Neuronal stem cell (in vitro differentiated cells): ENCODE measurements around the gene ARHGAP35.
"Not testable (repeated sequence)": the region's sequence is repeated elsewhere in the genome, so short reads cannot be mapped to it uniquely, and the experiment has no call there.

Experiments
- DNase-seq: peaks from one replicate; pipeline ENCODE4 v3.0.0-alpha.2; 2013; ENCODE audit warnings: low spot score
- H2AFZ ChIP-seq: one replicate; pipeline ENCODE4 v1.6.1; 2013; ENCODE audit warnings: mild to moderate bottlenecking, low read length, inconsistent platforms
- H2AK5ac ChIP-seq: 2 replicates; pipeline ENCODE4 v1.6.1; 2013; ENCODE audit warnings: low read depth, mild to moderate bottlenecking, inconsistent platforms, low read length, moderate library complexity, mixed read lengths
- H2BK120ac ChIP-seq: 2 replicates; pipeline ENCODE4 v1.6.1; 2013; ENCODE audit warnings: low read depth, mild to moderate bottlenecking, inconsistent platforms, low read length, moderate library complexity, mixed read lengths
- H2BK12ac ChIP-seq: one replicate; pipeline ENCODE4 v1.6.1; 2013; ENCODE audit warnings: low read length, inconsistent platforms
- H2BK15ac ChIP-seq: 2 replicates; pipeline ENCODE4 v1.6.1; 2013; ENCODE audit warnings: mild to moderate bottlenecking, low read length, inconsistent platforms, mixed read lengths
- H2BK5ac ChIP-seq: one replicate; pipeline ENCODE4 v1.6.1; 2013; ENCODE audit warnings: inconsistent platforms, mild to moderate bottlenecking, low read length, moderate library complexity
- H3K14ac ChIP-seq: one replicate; pipeline ENCODE4 v1.6.1; 2013; ENCODE audit warnings: low read length, inconsistent platforms
- H3K18ac ChIP-seq: 2 replicates; pipeline ENCODE4 v1.6.1; 2013; ENCODE audit warnings: low read length, inconsistent platforms
- H3K23ac ChIP-seq: 2 replicates; pipeline ENCODE4 v1.6.1; 2013; ENCODE audit warnings: low read depth, mild to moderate bottlenecking, mixed read lengths, low read length, inconsistent platforms; ENCODE audit not compliant: poor library complexity
- H3K27ac ChIP-seq: replicated peaks from 3 replicates; pipeline ENCODE4 v1.5.1; 2013; ENCODE audit warnings: low read length, inconsistent platforms
- H3K27me3 ChIP-seq, 3 experiments: 2 replicates each; pipeline ENCODE4 v1.6.1; 2013; ENCODE audit warnings: low read length in 3 of 3, mild to moderate bottlenecking in 2 of 3, inconsistent platforms in 1 of 3, low read depth in 1 of 3, mixed read lengths in 1 of 3, moderate library complexity in 1 of 3; ENCODE audit not compliant: control insufficient read depth in 3 of 3, insufficient read depth in 3 of 3
- H3K36me3 ChIP-seq, 2 donors: replicated peaks in 1 of 2; 2 replicates each; pipeline ENCODE4 v1.6.1; 2013; ENCODE audit warnings: low read length in 2 of 2; ENCODE audit not compliant: control insufficient read depth in 2 of 2, insufficient read depth in 2 of 2
- H3K4ac ChIP-seq: 2 replicates; pipeline ENCODE4 v1.6.1; 2013; ENCODE audit warnings: inconsistent platforms, mild to moderate bottlenecking, low read length, moderate library complexity
- H3K4me1 ChIP-seq, 2 donors: 1 replicate in 1 of 2; 2 replicates in 1 of 2; pipeline ENCODE4 v1.6.1; 2013; ENCODE audit warnings: low read length in 2 of 2, low read depth in 1 of 2; ENCODE audit not compliant: control insufficient read depth in 2 of 2, insufficient read depth in 1 of 2
- H3K4me2 ChIP-seq: one replicate; pipeline ENCODE4 v1.6.1; 2013; ENCODE audit warnings: mild to moderate bottlenecking, low read length, inconsistent platforms; ENCODE audit not compliant: insufficient read depth, poor library complexity, severe bottlenecking
- H3K4me3 ChIP-seq, 2 donors: 2 replicates each; pipeline ENCODE4 v1.5.1; 2013; ENCODE audit warnings: low read length in 2 of 2, mild to moderate bottlenecking in 2 of 2, inconsistent platforms in 1 of 2, moderate library complexity in 1 of 2
- H3K79me1 ChIP-seq: one replicate; pipeline ENCODE4 v1.6.1; 2013; ENCODE audit warnings: low read depth, mild to moderate bottlenecking, inconsistent platforms, low read length, moderate library complexity
- H3K9ac ChIP-seq: one replicate; pipeline ENCODE4 v1.6.1; 2013; ENCODE audit warnings: mild to moderate bottlenecking, low read depth, low read length, inconsistent platforms; ENCODE audit not compliant: poor library complexity
- H3K9me3 ChIP-seq, 2 donors: replicated peaks in 1 of 2; 2 replicates each; pipeline versions ENCODE3 to v1.6.1; 2013; ENCODE audit warnings: low read length in 2 of 2, mild to moderate bottlenecking in 2 of 2, inconsistent platforms in 1 of 2, low read depth in 1 of 2, mixed read lengths in 1 of 2, moderate library complexity in 1 of 2; ENCODE audit not compliant: control insufficient read depth in 2 of 2, insufficient read depth in 1 of 2
- H4K8ac ChIP-seq: one replicate; pipeline ENCODE4 v1.6.1; 2013; ENCODE audit warnings: low read depth, mild to moderate bottlenecking, inconsistent platforms, low read length, moderate library complexity
- H4K91ac ChIP-seq: one replicate; pipeline ENCODE4 v1.6.1; 2013; ENCODE audit warnings: low read length, low read depth, mild to moderate bottlenecking, inconsistent platforms; ENCODE audit not compliant: poor library complexity
- WGBS, 2 donors: extraction: QIAGEN DNeasy Blood & Tissue Kit; methylation state at CpG; one replicate each; pipeline ENCODE4 v1.1.7; 2013; ENCODE audit warnings: missing lambda C conversion rate in 2 of 2, mixed read lengths in 1 of 2; ENCODE audit not compliant: insufficient read length in 2 of 2, insufficient replicate concordance in 1 of 2; ENCODE audit errors: extremely low coverage in 2 of 2; 5-methylcytosine and 5-hydroxymethylcytosine counted together

The ARHGAP35 gene

GRCh38 chr19:46882034-46882433 is 21.2 kb downstream of the ARHGAP35 start:
- Histone ChIP-seq H3K18ac (no peak overlapping the region), H3K4me1 (peaks cover 2% of the 10 kb centered on the region in 2 donors), H2BK15ac (no peak overlapping the region), H3K4ac (no peak overlapping the region), H2BK12ac (no peak overlapping the region), H2BK5ac (no peak overlapping the region), H4K8ac (no peak overlapping the region), H3K4me3 (no peak overlapping the region), H3K23ac (no peak overlapping the region), H3K9ac (no peak overlapping the region), H2AFZ (no peak overlapping the region), H3K79me1 (no peaks in the 10 kb centered on the region), H2AK5ac (no peak overlapping the region), H4K91ac (no peak overlapping the region), H3K14ac (no peak overlapping the region), H3K27me3 (no peaks in the 10 kb centered on the region), H3K27ac (no peak overlapping the region), H3K9me3 (peaks cover 0 to 5% of the 10 kb centered on the region in 2 donors), H2BK120ac (no peak overlapping the region), H3K4me2 (no peak overlapping the region), H3K36me3 (peaks cover 0 to 22% of the 10 kb centered on the region in 2 donors)
- no peak for DNase-seq
- WGBS, 2 donors, result no CpG with 5 or more reads among the region's 4 CpGs

GRCh38 chr19:46882751-46883150 is 22.0 kb downstream of the ARHGAP35 start:
- Histone ChIP-seq H3K36me3 (peaks cover 0 to 26% of the 10 kb centered on the region in 2 donors), H3K9me3 (peaks cover 0 to 10% of the 10 kb centered on the region in 2 donors)
- not testable (repeated sequence) for H2BK120ac ChIP-seq, H3K14ac ChIP-seq, DNase-seq, H2AFZ ChIP-seq, H2BK15ac ChIP-seq, H3K18ac ChIP-seq, H3K9ac ChIP-seq, H3K4ac ChIP-seq, H3K23ac ChIP-seq, H3K4me1 ChIP-seq, H3K79me1 ChIP-seq, H3K27ac ChIP-seq, H2AK5ac ChIP-seq, H3K27me3 ChIP-seq, H3K4me3 ChIP-seq, H4K8ac ChIP-seq, H2BK5ac ChIP-seq, H2BK12ac ChIP-seq, H3K4me2 ChIP-seq, H4K91ac ChIP-seq
- no CpG with 5 or more reads among the region's 4 CpGs for WGBS, 2 donors

GRCh38 chr19:46885411-46885810 is 24.6 kb downstream of the ARHGAP35 start:
- Histone ChIP-seq H3K4me1 (peaks cover 2% of the 10 kb centered on the region in 2 donors), H3K9ac (no peak overlapping the region), H3K27me3 (no peaks in the 10 kb centered on the region), H2AFZ (no peak overlapping the region), H3K18ac (no peak overlapping the region), H3K4ac (no peak overlapping the region), H3K27ac (no peak overlapping the region), H3K9me3 (peaks cover 0 to 10% of the 10 kb centered on the region in 2 donors), H2BK12ac (no peak overlapping the region), H2BK15ac (no peak overlapping the region), H3K79me1 (peaks cover 2% of the 10 kb centered on the region), H3K4me3 (no peak overlapping the region), H4K91ac (no peak overlapping the region), H4K8ac (no peak overlapping the region), H2BK120ac (no peak overlapping the region), H3K4me2 (no peak overlapping the region), H2BK5ac (no peak overlapping the region), H2AK5ac (no peak overlapping the region), H3K23ac (no peak overlapping the region), H3K14ac (no peak overlapping the region), H3K36me3 (peaks cover 1 to 7% of the 10 kb centered on the region in 2 donors)
- no peak for DNase-seq
- no CpG with 5 or more reads among the region's 2 CpGs for WGBS, 2 donors

GRCh38 chr19:46886546-46887239 is 25.9 kb downstream of the ARHGAP35 start:
- Histone ChIP-seq H3K9ac (no peak overlapping the region), H4K8ac (no peak overlapping the region)
- DNase-seq, result no peak

More at GRCh38 chr19:46886546-46887239, 25.9 kb downstream of the ARHGAP35 start:
- no peak overlapping the region for H3K4ac ChIP-seq
- H2BK120ac ChIP-seq, result no peak overlapping the region
- H3K27ac ChIP-seq, result no peak overlapping the region
- WGBS, 2 donors, result no CpG with 5 or more reads among the region's 5 CpGs
- H3K4me1 ChIP-seq, result peaks cover 2% of the 10 kb centered on the region in 2 donors
- no peak overlapping the region for H3K4me2 ChIP-seq
- peaks cover 0 to 10% of the 10 kb centered on the region in 2 donors for H3K9me3 ChIP-seq
- H3K36me3 ChIP-seq, result peaks cover 1 to 4% of the 10 kb centered on the region in 2 donors
- H2BK12ac ChIP-seq, result no peak overlapping the region
- no peak overlapping the region for H3K23ac ChIP-seq
- H2AFZ ChIP-seq, result no peak overlapping the region
- no peaks in the 10 kb centered on the region for H3K27me3 ChIP-seq
- no peak overlapping the region for H4K91ac ChIP-seq
- H2BK15ac ChIP-seq, result no peak overlapping the region
- no peak overlapping the region for H2AK5ac ChIP-seq
- H3K79me1 ChIP-seq, result peaks cover 2% of the 10 kb centered on the region
- H3K14ac ChIP-seq, result no peak overlapping the region
- no peak overlapping the region for H2BK5ac ChIP-seq
- H3K18ac ChIP-seq, result no peak overlapping the region
- no peak overlapping the region for H3K4me3 ChIP-seq
